ACC112 (cell line): ENCODE measurements around the gene C1orf146.
"Not testable (repeated sequence)": the region's sequence is repeated elsewhere in the genome, so short reads cannot be mapped to it uniquely, and the experiment has no call there.

Source experiments
- H2AFZ ChIP-seq: fragments of 200-600 bp; sonication (generic); one replicate; pipeline ENCODE4 v1.6.0; 2017; ENCODE audit warnings: antibody characterized with exemption, low read length; ENCODE audit not compliant: unreplicated experiment
- H3K27ac ChIP-seq: fragments of 200-600 bp; sonication (generic); 2 replicates; pipeline ENCODE4 v1.5.1; 2014; ENCODE audit warnings: low read depth, mild to moderate bottlenecking, antibody characterized with exemption, low read length, moderate library complexity
- H3K27me3 ChIP-seq: fragments of 200-600 bp; sonication (generic); 2 replicates; pipeline ENCODE4 v1.6.1; 2014; ENCODE audit warnings: mild to moderate bottlenecking, antibody characterized with exemption, low read length, moderate library complexity, mixed read lengths; ENCODE audit not compliant: insufficient read depth
- H3K36me3 ChIP-seq: fragments of 200-600 bp; sonication (generic); 2 replicates; pipeline ENCODE4 v1.6.1; 2016; ENCODE audit warnings: mild to moderate bottlenecking, antibody characterized with exemption, low read length, moderate library complexity, mixed read lengths; ENCODE audit not compliant: insufficient read depth
- H3K4me1 ChIP-seq: fragments of 200-600 bp; sonication (generic); one replicate; pipeline ENCODE4 v1.6.1; 2016; ENCODE audit warnings: low read length, mixed read lengths; ENCODE audit not compliant: insufficient read depth, unreplicated experiment, control insufficient read depth
- H3K4me3 ChIP-seq: fragments of 200-600 bp; sonication (generic); 2 replicates; pipeline ENCODE4 v1.5.1; 2014; ENCODE audit warnings: mild to moderate bottlenecking, low read depth, low read length
- H3K79me2 ChIP-seq: fragments of 200-600 bp; sonication (generic); one replicate; pipeline ENCODE4 v1.6.0; 2016; ENCODE audit warnings: low read length; ENCODE audit not compliant: control insufficient read depth, unreplicated experiment, insufficient read depth

C1orf146 gene

DNA sequence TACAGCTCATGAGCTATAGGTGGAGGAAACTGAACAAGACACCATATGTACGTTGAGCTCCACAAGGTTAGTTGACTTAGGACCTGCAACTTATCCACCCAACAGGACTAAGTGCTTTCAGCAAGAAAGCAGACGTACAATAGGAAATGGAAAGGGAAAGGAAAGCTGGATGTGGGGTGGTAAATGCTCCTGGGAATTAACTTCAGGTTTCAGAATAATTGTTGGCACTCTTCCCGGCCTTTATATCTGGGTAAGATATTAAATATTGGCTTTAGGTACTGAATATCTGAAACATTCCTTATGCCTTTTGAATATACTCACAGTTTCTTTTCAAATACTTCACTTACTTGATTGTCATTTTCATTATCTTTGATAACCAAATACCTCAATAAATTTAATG is 44.8 kb downstream of the C1orf146 start:
- no peaks in the 10 kb centered on the region for H3K27me3 ChIP-seq
- no peak overlapping the region for H3K27ac ChIP-seq
- H2AFZ ChIP-seq = no peak overlapping the region
- peaks cover 6% of the 10 kb centered on the region for H3K4me1 ChIP-seq
- peaks cover 25% of the 10 kb centered on the region for H3K36me3 ChIP-seq
- H3K4me3 ChIP-seq = no peak overlapping the region
- H3K79me2 ChIP-seq = no peaks in the 10 kb centered on the region

- peaks cover 9% of the 10 kb centered on the region for H3K4me1 ChIP-seq
- H3K27ac ChIP-seq = no peak overlapping the region
- H3K79me2 ChIP-seq = no peaks in the 10 kb centered on the region
- H3K27me3 ChIP-seq = no peaks in the 10 kb centered on the region
- no peak overlapping the region for H3K4me3 ChIP-seq
- H3K36me3 ChIP-seq = peaks cover 25% of the 10 kb centered on the region
- no peak overlapping the region for H2AFZ ChIP-seq
Observed at GRCh38 chr1:92273039-92273438, 55.3 kb downstream of the C1orf146 start.

- no peak overlapping the region for H2AFZ ChIP-seq
- H3K27ac ChIP-seq = no peak overlapping the region
- peaks cover 21% of the 10 kb centered on the region for H3K36me3 ChIP-seq
- peaks cover 9% of the 10 kb centered on the region for H3K4me1 ChIP-seq
- no peaks in the 10 kb centered on the region for H3K79me2 ChIP-seq
- H3K27me3 ChIP-seq = no peaks in the 10 kb centered on the region
- H3K4me3 ChIP-seq = no peak overlapping the region
Observed at GRCh38 chr1:92274939-92275338, 57.2 kb downstream of the C1orf146 start.

DNA sequence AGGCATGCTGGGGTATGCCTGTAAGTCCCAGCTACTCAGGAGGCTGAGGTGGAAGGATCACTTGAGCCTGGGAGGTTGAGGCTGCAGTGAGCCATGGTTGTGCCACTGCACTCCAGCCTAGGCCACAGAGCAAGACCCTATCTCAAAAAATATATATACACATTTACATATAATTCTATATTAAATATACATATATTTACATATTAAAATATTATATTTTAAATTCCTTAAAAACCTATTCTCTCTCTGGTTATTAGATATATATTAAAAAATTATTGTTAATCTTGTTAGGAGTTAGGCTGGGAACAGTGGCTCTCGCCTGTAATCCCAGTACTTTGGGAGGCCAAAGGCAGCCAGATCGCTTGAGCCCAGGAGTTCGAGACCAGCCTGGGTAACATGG is 58.4 kb downstream of the C1orf146 start:
- H3K36me3 ChIP-seq = peaks cover 17% of the 10 kb centered on the region
- H2AFZ ChIP-seq = no peak overlapping the region
- no peaks in the 10 kb centered on the region for H3K79me2 ChIP-seq
- no peak overlapping the region for H3K4me3 ChIP-seq
- H3K27me3 ChIP-seq = no peaks in the 10 kb centered on the region
- H3K4me1 ChIP-seq = peaks cover 9% of the 10 kb centered on the region
- H3K27ac ChIP-seq = no peak overlapping the region

GRCh38 chr1:92277105-92277723 is 59.5 kb downstream of the C1orf146 start:
- no peaks in the 10 kb centered on the region for H3K79me2 ChIP-seq
- no peaks in the 10 kb centered on the region for H3K27me3 ChIP-seq
- H3K4me3 ChIP-seq = no peak overlapping the region
- no peak overlapping the region for H3K27ac ChIP-seq
- H2AFZ ChIP-seq = no peak overlapping the region
- peaks cover 17% of the 10 kb centered on the region for H3K36me3 ChIP-seq
- peaks cover 9% of the 10 kb centered on the region for H3K4me1 ChIP-seq

DNA sequence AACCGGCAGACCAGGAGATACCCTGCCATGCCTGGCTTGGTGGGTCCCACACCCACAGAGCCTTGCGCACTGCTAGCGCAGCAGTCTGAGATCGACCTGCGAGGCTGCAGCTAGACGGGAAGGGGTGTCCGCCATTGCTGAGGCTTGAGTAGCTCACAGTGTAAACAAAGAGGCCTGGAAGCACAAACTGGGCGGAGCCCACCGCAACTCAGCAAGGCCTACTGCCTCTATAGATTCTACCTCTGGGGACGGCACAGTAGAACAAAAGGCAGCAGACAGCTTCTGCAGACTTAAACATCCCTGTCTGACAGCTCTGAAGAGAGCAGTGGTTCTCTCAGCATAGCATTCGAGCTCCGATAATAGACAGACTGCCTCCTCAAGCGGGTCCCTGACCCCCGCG is 62.1 kb downstream of the C1orf146 start:
- H3K27ac ChIP-seq, H3K36me3 ChIP-seq, H3K4me3 ChIP-seq, H3K4me1 ChIP-seq, H2AFZ ChIP-seq, H3K27me3 ChIP-seq, H3K79me2 ChIP-seq: not testable (repeated sequence)

DNA sequence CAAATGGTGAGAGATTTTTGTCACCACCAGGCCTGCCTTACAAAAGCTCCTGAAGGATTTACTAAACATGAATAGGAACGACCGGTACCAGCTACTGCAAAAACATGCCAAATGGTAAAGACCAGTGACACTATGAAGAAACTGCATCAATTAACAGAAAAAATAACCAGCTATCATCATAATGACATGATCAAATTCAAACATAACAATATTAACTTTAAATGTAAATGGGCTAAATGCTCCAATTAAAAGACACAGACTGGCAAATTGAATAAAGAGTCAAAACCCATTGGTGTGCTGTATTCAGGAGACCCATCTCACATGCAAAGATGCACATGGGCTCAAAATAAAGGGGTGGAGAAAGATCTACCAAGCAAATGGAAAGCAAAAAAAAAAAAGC is 63.7 kb downstream of the C1orf146 start:
- H2AFZ ChIP-seq, H3K27me3 ChIP-seq, H3K36me3 ChIP-seq, H3K4me1 ChIP-seq, H3K4me3 ChIP-seq, H3K79me2 ChIP-seq, H3K27ac ChIP-seq: not testable (repeated sequence)

DNA sequence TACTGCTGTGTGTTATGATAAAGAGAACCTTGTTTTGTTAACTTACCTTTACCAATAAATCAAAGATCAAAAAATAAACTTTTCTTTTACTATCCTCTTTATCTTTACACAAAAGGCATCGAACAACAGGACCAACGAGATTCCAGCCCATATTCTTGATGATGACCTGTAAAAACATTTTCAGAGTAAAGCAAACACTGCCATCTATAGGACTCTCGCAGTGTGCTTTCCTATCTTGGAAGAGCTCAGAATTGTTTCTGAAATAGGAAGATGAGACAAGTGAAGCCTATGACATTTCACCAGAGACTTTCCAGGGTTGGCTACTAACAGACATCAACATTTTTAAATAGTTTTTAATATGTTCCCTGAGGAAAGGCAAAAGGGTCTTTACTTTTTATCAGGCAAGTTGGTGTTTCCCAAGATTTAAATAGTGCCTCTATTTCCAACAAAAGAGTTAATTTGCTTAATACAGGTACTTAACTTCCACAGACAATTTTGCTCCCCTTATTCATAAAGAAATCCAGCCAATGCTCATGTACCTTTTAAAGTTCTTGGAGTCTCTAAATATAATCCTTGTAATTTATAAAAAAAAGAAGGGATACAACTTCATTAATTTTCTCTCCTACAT is 73.8 kb downstream of the C1orf146 start:
- no peak overlapping the region for H2AFZ ChIP-seq
- H3K79me2 ChIP-seq = no peaks in the 10 kb centered on the region
- H3K36me3 ChIP-seq = peaks cover 19% of the 10 kb centered on the region
- no peak overlapping the region for H3K27ac ChIP-seq
- H3K4me3 ChIP-seq = no peak overlapping the region
- no peaks in the 10 kb centered on the region for H3K27me3 ChIP-seq
- H3K4me1 ChIP-seq = no peaks in the 10 kb centered on the region
